ENCODE measurements around the gene ADAM8. TPM values are rescaled to one million over a fixed set of nuclear protein-coding genes. Genes with fewer than 3 reads are reported as not detected.

The ADAM8 gene
- total RNA-seq, 1 donor from 2014 or later, result 20.3 TPM

DNA sequence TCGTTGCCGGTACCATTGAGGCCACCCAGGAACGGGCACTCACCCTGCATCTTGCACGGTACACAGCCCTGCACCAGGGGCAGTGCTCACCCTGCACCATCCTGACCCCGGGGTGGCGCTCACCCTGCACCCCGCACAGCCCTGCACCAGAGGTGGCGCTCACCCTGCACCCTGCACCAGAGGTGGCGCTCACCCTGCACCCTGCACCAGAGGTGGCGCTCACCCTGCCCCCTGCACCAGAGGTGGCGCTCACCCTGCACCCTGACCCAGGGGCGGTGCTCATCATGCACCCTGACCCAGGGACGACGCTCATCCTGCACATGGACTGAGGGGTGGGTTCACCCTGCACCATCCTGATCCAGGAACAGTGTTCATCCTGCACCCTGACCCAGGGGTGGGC, 25.6 kb upstream of the ADAM8 start:
- no peaks in the 10 kb centered on the region for H3K9me3 ChIP-seq
- H3K27me3 ChIP-seq, result no peaks in the 10 kb centered on the region
- H3K4me3 ChIP-seq, result no peak overlapping the region
- no peak for DNase-seq
- TF ChIP-seq, protein P1, sequence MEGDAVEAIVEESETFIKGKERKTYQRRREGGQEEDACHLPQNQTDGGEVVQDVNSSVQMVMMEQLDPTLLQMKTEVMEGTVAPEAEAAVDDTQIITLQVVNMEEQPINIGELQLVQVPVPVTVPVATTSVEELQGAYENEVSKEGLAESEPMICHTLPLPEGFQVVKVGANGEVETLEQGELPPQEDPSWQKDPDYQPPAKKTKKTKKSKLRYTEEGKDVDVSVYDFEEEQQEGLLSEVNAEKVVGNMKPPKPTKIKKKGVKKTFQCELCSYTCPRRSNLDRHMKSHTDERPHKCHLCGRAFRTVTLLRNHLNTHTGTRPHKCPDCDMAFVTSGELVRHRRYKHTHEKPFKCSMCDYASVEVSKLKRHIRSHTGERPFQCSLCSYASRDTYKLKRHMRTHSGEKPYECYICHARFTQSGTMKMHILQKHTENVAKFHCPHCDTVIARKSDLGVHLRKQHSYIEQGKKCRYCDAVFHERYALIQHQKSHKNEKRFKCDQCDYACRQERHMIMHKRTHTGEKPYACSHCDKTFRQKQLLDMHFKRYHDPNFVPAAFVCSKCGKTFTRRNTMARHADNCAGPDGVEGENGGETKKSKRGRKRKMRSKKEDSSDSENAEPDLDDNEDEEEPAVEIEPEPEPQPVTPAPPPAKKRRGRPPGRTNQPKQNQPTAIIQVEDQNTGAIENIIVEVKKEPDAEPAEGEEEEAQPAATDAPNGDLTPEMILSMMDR (IDR thresholded peaks at IDR 0.05), result no peak
- no peak overlapping the region for H3K27ac ChIP-seq
- peaks cover 13% of the 10 kb centered on the region for H3K4me1 ChIP-seq
- intact Hi-C loops (cut with DNase I), result no loop called here
- ATAC-seq, result peak; percentile 5
- peaks cover 54% of the 10 kb centered on the region for H3K36me3 ChIP-seq

DNA sequence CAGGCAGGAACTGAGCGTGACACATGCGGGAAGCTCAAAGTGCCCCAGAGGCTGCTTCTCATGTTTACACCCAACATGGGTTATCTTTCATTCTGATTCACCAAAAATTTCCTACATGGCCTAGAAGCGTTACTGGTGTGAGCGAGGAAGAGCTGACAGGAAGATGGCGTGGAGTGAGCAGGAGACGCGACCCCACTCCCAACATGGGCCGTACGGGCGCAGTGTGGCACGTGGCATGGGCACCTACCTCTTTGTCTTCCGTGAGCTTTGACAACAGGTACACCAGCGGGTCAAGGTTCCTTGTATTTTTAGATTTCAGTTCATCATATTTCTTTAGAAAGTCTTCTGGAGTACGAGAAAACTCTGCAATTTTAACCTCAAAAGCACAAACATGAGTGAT, 23.1 kb upstream of the ADAM8 start:
- intact Hi-C loops (cut with DNase I), result no loop called here
- H3K4me1 ChIP-seq, result no peaks in the 10 kb centered on the region
- no peaks in the 10 kb centered on the region for H3K27me3 ChIP-seq
- peaks cover 79% of the 10 kb centered on the region for H3K36me3 ChIP-seq
- DNase-seq, result no peak
- no peak overlapping the region for H3K27ac ChIP-seq
- H3K9me3 ChIP-seq, result no peaks in the 10 kb centered on the region
- TF ChIP-seq, protein P1 (IDR thresholded peaks at IDR 0.05), result no peak
- ATAC-seq, result no peak
- H3K4me3 ChIP-seq, result no peak overlapping the region

GRCh38 chr10:133299224-133299623, 22.6 kb upstream of the ADAM8 start:
- no peak for DNase-seq

DNA sequence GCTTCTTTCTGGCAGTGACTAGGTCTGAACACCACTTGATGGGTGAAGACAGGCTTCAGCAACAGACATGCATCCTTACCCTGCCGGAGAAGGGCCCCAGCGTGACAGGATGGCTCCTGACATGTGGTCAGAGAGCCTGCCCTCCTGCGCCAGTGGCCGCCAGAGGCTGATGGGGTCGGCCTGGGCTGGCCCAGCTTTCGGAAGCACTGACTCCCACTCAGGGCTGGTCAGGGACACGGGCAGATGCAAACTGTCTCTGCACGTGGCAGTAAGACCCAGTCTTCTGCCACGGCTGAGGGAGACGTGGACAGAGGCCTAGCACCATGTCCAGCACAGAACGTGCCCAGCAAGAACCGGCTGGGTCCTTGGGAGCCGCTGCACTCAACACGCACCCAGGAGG, 21.8 kb upstream of the ADAM8 start:
- DNase-seq, result no peak
- H3K27ac ChIP-seq, result no peak overlapping the region
- intact Hi-C loops (cut with DNase I), result no loop called here
- H3K9me3 ChIP-seq, result no peaks in the 10 kb centered on the region
- no peaks in the 10 kb centered on the region for H3K27me3 ChIP-seq
- H3K4me1 ChIP-seq, result no peaks in the 10 kb centered on the region
- no peak overlapping the region for H3K4me3 ChIP-seq
- TF ChIP-seq, protein P1 (IDR thresholded peaks at IDR 0.05), result no peak
- ATAC-seq, result no peak
- H3K36me3 ChIP-seq, result peaks cover 91% of the 10 kb centered on the region

More at GRCh38 chr10:133299224-133299623, 22.6 kb upstream of the ADAM8 start:
- Histone ChIP-seq H3K9me3 (no peaks in the 10 kb centered on the region), H3K4me3 (no peak overlapping the region), H3K4me1 (no peaks in the 10 kb centered on the region), H3K27me3 (no peaks in the 10 kb centered on the region), H3K36me3 (peaks cover 84% of the 10 kb centered on the region), H3K27ac (no peak overlapping the region)
- ATAC-seq, result no peak
- intact Hi-C loops (cut with DNase I), result no loop called here
- TF ChIP-seq, protein P1 (IDR thresholded peaks at IDR 0.05), result no peak

DNA sequence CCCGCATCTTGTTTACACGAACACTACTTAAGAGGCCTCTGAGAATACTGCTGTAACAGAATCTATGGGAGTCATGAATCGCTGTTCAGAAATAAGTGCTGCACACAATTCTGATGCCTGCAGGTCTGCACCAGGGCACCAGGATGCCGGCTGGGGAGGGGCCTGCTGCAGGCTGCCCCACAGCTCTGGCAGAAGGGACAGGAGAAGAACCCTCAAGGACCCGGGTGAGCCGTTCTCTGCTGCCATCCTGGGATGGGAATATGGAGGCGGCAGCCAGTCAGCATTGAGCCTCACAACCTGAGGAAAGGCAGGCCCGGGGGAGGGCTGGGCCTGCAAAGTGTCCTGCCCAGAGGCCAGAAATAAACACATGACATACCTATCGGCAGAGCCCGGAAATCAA, 20.8 kb upstream of the ADAM8 start:
- no peak for ATAC-seq
- no peak for DNase-seq
- no peak overlapping the region for H3K4me3 ChIP-seq
- no peak overlapping the region for H3K27ac ChIP-seq
- TF ChIP-seq, protein P1 (IDR thresholded peaks at IDR 0.05), result no peak
- H3K4me1 ChIP-seq, result no peaks in the 10 kb centered on the region
- peaks cover 98% of the 10 kb centered on the region for H3K36me3 ChIP-seq
- H3K9me3 ChIP-seq, result no peaks in the 10 kb centered on the region
- H3K27me3 ChIP-seq, result no peaks in the 10 kb centered on the region
- intact Hi-C loops (cut with DNase I), result no loop called here
